Measurements from ENCODE around the gene TOM1L1. TPM values are rescaled to one million over a fixed set of nuclear protein-coding genes. Genes with fewer than 3 reads are reported as not detected.

TOM1L1 gene
- total RNA-seq, 1 donor from 2014 or later = 17.7 TPM

DNA sequence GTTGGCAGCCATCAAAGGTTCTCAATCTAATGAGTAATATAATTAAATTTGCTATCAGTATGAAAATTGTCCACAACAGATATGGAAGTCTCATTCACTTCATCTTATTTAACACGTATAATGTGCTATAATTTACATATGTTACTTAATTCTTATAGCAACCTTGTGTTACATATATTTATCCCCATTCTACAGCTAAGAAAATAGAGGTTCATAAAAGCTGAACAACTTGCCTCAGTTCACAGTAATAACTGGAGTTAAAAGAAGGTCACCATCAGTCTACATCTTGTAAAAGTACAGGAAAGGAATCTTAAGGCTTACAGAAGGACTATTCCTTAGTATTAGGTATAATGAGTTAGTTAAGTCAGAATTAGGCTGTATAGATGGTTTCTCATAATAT, 95.8 kb downstream of the TOM1L1 start:
- no peak for TF ChIP-seq POLR2A (IDR thresholded peaks at IDR 0.05)
- Histone ChIP-seq H3K36me3 (no peaks in the 10 kb centered on the region), H3K27me3 (no peaks in the 10 kb centered on the region), H3K9me3 (no peaks in the 10 kb centered on the region), H3K27ac (no peak overlapping the region), H3K4me3 (no peak overlapping the region), H3K4me1 (no peaks in the 10 kb centered on the region)
- intact Hi-C loops (cut with DNase I) = loop anchor here (10.0 kb wide), 1 partner anchor 348 kb away; no protein-coding TSS in a partner anchor
- no peak for DNase-seq (ENCODE audit: extremely low spot score in 2 of 2)

- Histone ChIP-seq H3K27ac (no peak overlapping the region), H3K9me3 (no peaks in the 10 kb centered on the region), H3K36me3 (peaks cover 0 to 10% of the 10 kb centered on the region in 2 donors), H3K4me3 (no peak overlapping the region), H3K4me1 (no peaks in the 10 kb centered on the region), H3K27me3 (no peaks in the 10 kb centered on the region)
- intact Hi-C loops (cut with DNase I) = no loop called here
- DNase-seq (ENCODE audit: extremely low spot score in 2 of 2) = no peak
- TF ChIP-seq POLR2A (IDR thresholded peaks at IDR 0.05) (no peak), CTCF (IDR thresholded peaks at IDR 0.05) (no peak), POLR2AphosphoS5 (IDR thresholded peaks at IDR 0.05; ENCODE audit: insufficient read depth in 1 of 2, low read depth in 1 of 2) (no peak)
Measured at GRCh38 chr17:55002458-55002857, 101.8 kb downstream of the TOM1L1 start.

GRCh38 chr17:55004484-55004883, 103.8 kb downstream of the TOM1L1 start:
- no peak for DNase-seq (ENCODE audit: extremely low spot score in 2 of 2)
- H3K9me3 ChIP-seq = no peaks in the 10 kb centered on the region
- H3K4me3 ChIP-seq = no peak overlapping the region
- H3K27me3 ChIP-seq = no peaks in the 10 kb centered on the region
- no peak overlapping the region for H3K27ac ChIP-seq
- intact Hi-C loops (cut with DNase I) = no loop called here
- peaks cover 0 to 10% of the 10 kb centered on the region in 2 donors for H3K36me3 ChIP-seq
- TF ChIP-seq CTCF (IDR thresholded peaks at IDR 0.05) = no peak
- TF ChIP-seq POLR2AphosphoS5 (IDR thresholded peaks at IDR 0.05; ENCODE audit: insufficient read depth in 1 of 2, low read depth in 1 of 2) = no peak
- no peak for TF ChIP-seq POLR2A (IDR thresholded peaks at IDR 0.05)
- H3K4me1 ChIP-seq = no peaks in the 10 kb centered on the region

- Histone ChIP-seq H3K4me1 (no peaks in the 10 kb centered on the region), H3K9me3 (no peaks in the 10 kb centered on the region), H3K27ac (no peak overlapping the region), H3K36me3 (peaks cover 0 to 10% of the 10 kb centered on the region in 2 donors), H3K4me3 (no peak overlapping the region), H3K27me3 (no peaks in the 10 kb centered on the region)
- intact Hi-C loops (cut with DNase I) = no loop called here
- no peak for DNase-seq (ENCODE audit: extremely low spot score in 2 of 2)
- TF ChIP-seq POLR2AphosphoS5 (IDR thresholded peaks at IDR 0.05; ENCODE audit: insufficient read depth in 1 of 2, low read depth in 1 of 2) = no peak
- no peak for TF ChIP-seq POLR2A (IDR thresholded peaks at IDR 0.05)
- TF ChIP-seq CTCF (IDR thresholded peaks at IDR 0.05) = no peak
Measured at GRCh38 chr17:55005520-55005919, 104.9 kb downstream of the TOM1L1 start.

Small RNA genes within 50 kb of the gene (small RNA-seq; reads per million reads assigned to genes)
- not detected for gene AC007485.1

Other genes starting within 250 kb of the TOM1L1 start
- gene COX11, start 67.8 kb downstream of the TOM1L1 start, total RNA-seq = 44.0 TPM
- gene STXBP4, start 67.9 kb downstream of the TOM1L1 start, total RNA-seq = 9.6 TPM

All from vagina (tissue), 2 donors.